HepG2 (cell line): Measurements from ENCODE around the gene TMEM14A. TPM values are rescaled to one million over a fixed set of nuclear protein-coding genes. Genes with fewer than 3 reads are reported as not detected.

Experiments
- ASH2L ChIP-seq: fragments of 300-600, 200-600 bp; sonication (generic); IDR thresholded peaks from 2 replicates; pipeline ENCODE4 v1.7.0; 2017; ENCODE audit warnings: low read depth, mild to moderate bottlenecking, moderate library complexity, mixed read lengths, low read length; ENCODE audit not compliant: insufficient read length
- ETV5 ChIP-seq: IDR thresholded peaks from 2 replicates; pipeline ENCODE4 v1.6.1; 2018; ENCODE audit warnings: missing biosample characterization, missing genetic modification reagents, inconsistent platforms, borderline replicate concordance
- FIP1L1 ChIP-seq: fragments of 200-400 bp; formaldehyde crosslinking; IDR thresholded peaks from 2 replicates; pipeline ENCODE4 v1.6.1; 2018; ENCODE audit warnings: low read depth, mild to moderate bottlenecking, low read length, moderate library complexity, borderline replicate concordance; ENCODE audit not compliant: insufficient read depth
- FOXA3 ChIP-seq: IDR thresholded peaks from 2 replicates; pipeline ENCODE4 v1.6.1; 2016; ENCODE audit warnings: missing genetic modification reagents, missing compliant biosample characterization
- GLI4 ChIP-seq: sonication (generic); formaldehyde crosslinking; IDR thresholded peaks from 2 replicates; pipeline ENCODE4 v1.5.1; 2020; ENCODE audit warnings: missing genetic modification reagents, mild to moderate bottlenecking, moderate library complexity, borderline replicate concordance
- HNF4G ChIP-seq, 2 experiments: sonication (generic) in 1 of 2; formaldehyde crosslinking in 1 of 2; IDR thresholded peaks; 2 replicates each; pipeline versions ENCODE4 v1.4.0 to v1.6.1; 2011 to 2020; ENCODE audit warnings: borderline replicate concordance in 2 of 2, low read depth in 2 of 2, mild to moderate bottlenecking in 2 of 2, low read length in 1 of 2, missing genetic modification reagents in 1 of 2, moderate library complexity in 1 of 2
- KDM5B ChIP-seq: sonication (generic); formaldehyde crosslinking; IDR thresholded peaks from 2 replicates; pipeline ENCODE4 v1.4.0; 2020; ENCODE audit warnings: missing genetic modification reagents, mild to moderate bottlenecking, borderline replicate concordance
- MIER2 ChIP-seq: IDR thresholded peaks from 2 replicates; pipeline ENCODE4 v1.6.1; 2016; ENCODE audit warnings: missing biosample characterization, missing genetic modification reagents
- MTA1 ChIP-seq: sonication (generic); formaldehyde crosslinking; IDR thresholded peaks from 2 replicates; pipeline ENCODE4 v1.4.0; 2020; ENCODE audit warnings: missing genetic modification reagents, mild to moderate bottlenecking, borderline replicate concordance
- MYNN ChIP-seq: sonication (generic); formaldehyde crosslinking; IDR thresholded peaks from 2 replicates; pipeline ENCODE4 v1.4.0; 2020; ENCODE audit warnings: mild to moderate bottlenecking, low read depth, missing genetic modification reagents
- POLR2A ChIP-seq, 2 experiments: IDR thresholded peaks; 2 replicates each; pipeline ENCODE4 v1.6.1; 2011; ENCODE audit warnings: low read depth in 2 of 2, low read length in 2 of 2, mild to moderate bottlenecking in 1 of 2, moderate library complexity in 1 of 2; ENCODE audit not compliant: insufficient read depth in 1 of 2
- POLR2G ChIP-seq: fragments of 200-400 bp; formaldehyde crosslinking; IDR thresholded peaks from 2 replicates; pipeline ENCODE4 v1.6.1; 2018; ENCODE audit warnings: mild to moderate bottlenecking, low read depth, low read length, moderate library complexity
- ZBTB20 ChIP-seq: sonication (generic); formaldehyde crosslinking; IDR thresholded peaks from 2 replicates; pipeline ENCODE4 v1.8.1; 2023; ENCODE audit warnings: missing genetic modification reagents, low read depth, mild to moderate bottlenecking, borderline replicate concordance
- ZNF205 ChIP-seq: IDR thresholded peaks from 2 replicates; pipeline ENCODE4 v1.6.1; 2018; ENCODE audit warnings: missing biosample characterization, missing genetic modification reagents
- ZNF275 ChIP-seq: sonication (generic); formaldehyde crosslinking; IDR thresholded peaks from 2 replicates; pipeline ENCODE4 v1.8.0; 2022; ENCODE audit warnings: missing genetic modification reagents, mild to moderate bottlenecking, inconsistent platforms, borderline replicate concordance
- ZNF501 ChIP-seq: sonication (generic); formaldehyde crosslinking; IDR thresholded peaks from 2 replicates; pipeline ENCODE4 v1.5.1; 2020; ENCODE audit warnings: mild to moderate bottlenecking, moderate library complexity, missing genetic modification reagents
- ZNF713 ChIP-seq: sonication (generic); formaldehyde crosslinking; IDR thresholded peaks from 2 replicates; pipeline ENCODE4 v1.4.0; 2020; ENCODE audit warnings: mild to moderate bottlenecking, missing genetic modification reagents
- ZNF720 ChIP-seq: sonication (generic); formaldehyde crosslinking; IDR thresholded peaks from 2 replicates; pipeline ENCODE4 v1.4.0; 2020; ENCODE audit warnings: missing genetic modification reagents
- polyA plus RNA-seq, 8 experiments: library from polyadenylated mRNA; depleted of rRNA in 3 of 8; stranded (reverse) in 7 of 8; unstranded in 1 of 8; fragments of >200 nt; fragmentation: Illumina TruSeq in 4 of 8; extraction: Trizol in 4 of 8; gene quantifications; 2 replicates each; pipeline versions ENCODE4 v1.2.1 to v1.2.3, GENCODE V29; 2011 to 2016; ENCODE audit warnings: low read depth in 4 of 8, missing spikeins in 1 of 8, mixed read lengths in 1 of 8; ENCODE audit not compliant: insufficient read depth in 1 of 8
- total RNA-seq, 5 experiments: library from RNA; depleted of rRNA; stranded (reverse); fragments of >200 nt; fragmentation: Illumina TruSeq; extraction: Trizol; gene quantifications; 2 replicates each; pipeline ENCODE4 v1.2.3, GENCODE V29; 2016; ENCODE audit warnings: low read depth in 1 of 5
- TF ChIP-seq, protein P1 (sequence below), 2 experiments: sonication (generic) in 1 of 2; formaldehyde crosslinking in 1 of 2; IDR thresholded peaks; 2 replicates each; pipeline versions ENCODE4 v1.5.1 to v1.6.1; 2011 to 2020; ENCODE audit warnings: borderline replicate concordance in 1 of 2, low read depth in 1 of 2, low read length in 1 of 2, mild to moderate bottlenecking in 1 of 2, missing genetic modification reagents in 1 of 2, moderate library complexity in 1 of 2
- TF ChIP-seq, protein P2 (sequence below): sonication (generic); formaldehyde crosslinking; IDR thresholded peaks from 2 replicates; pipeline ENCODE4 v1.8.0; 2022; ENCODE audit warnings: mild to moderate bottlenecking, missing genetic modification reagents
- TF ChIP-seq, protein P3 (sequence below): sonication (generic); formaldehyde crosslinking; IDR thresholded peaks from 2 replicates; pipeline ENCODE4 v1.4.0; 2020; ENCODE audit warnings: missing genetic modification reagents

Gene TMEM14A
- total and polyA plus RNA-seq, 2 of the 13 experiments (the other 11 are each of a cell fraction or from before 2014, with no cell fraction given) = 24.6 to 73.7 TPM

- TF ChIP-seq, protein P1, sequence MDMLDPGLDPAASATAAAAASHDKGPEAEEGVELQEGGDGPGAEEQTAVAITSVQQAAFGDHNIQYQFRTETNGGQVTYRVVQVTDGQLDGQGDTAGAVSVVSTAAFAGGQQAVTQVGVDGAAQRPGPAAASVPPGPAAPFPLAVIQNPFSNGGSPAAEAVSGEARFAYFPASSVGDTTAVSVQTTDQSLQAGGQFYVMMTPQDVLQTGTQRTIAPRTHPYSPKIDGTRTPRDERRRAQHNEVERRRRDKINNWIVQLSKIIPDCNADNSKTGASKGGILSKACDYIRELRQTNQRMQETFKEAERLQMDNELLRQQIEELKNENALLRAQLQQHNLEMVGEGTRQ (IDR thresholded peaks at IDR 0.05; ENCODE audit: low read depth, low read length) = no peak
- TF ChIP-seq, protein P1 (CRISPR knock-in tag; IDR thresholded peaks at IDR 0.05; ENCODE audit: borderline replicate concordance) = no peak
- TF ChIP-seq FOXA3 (CRISPR knock-in tag) (0 out of 2 replicates have a peak, but pooled peaks have one; percentile 11), GLI4 (CRISPR knock-in tag) (peak; percentile 8; the same call in 1 of the 2 replicates), MTA1 (peak; percentile 93), POLR2A (IDR thresholded peaks at IDR 0.05; ENCODE audit: insufficient read depth in 1 of 2, low read depth in 2 of 2, low read length in 2 of 2) (peak; percentile 96 to 98), MIER2 (CRISPR knock-in tag) (peak; percentile 75; the same call in 1 of the 2 replicates), ZNF720 (CRISPR knock-in tag) (no peak), ZNF713 (CRISPR knock-in tag) (no peak; the same call in 1 of the 2 replicates), MYNN (CRISPR knock-in tag) (no peak), HNF4G (IDR thresholded peaks at IDR 0.05; ENCODE audit: borderline replicate concordance, low read depth, low read length) (no peak; the same call in 1 of the 2 replicates), HNF4G (CRISPR knock-in tag; IDR thresholded peaks at IDR 0.05; ENCODE audit: borderline replicate concordance, low read depth) (no peak; the same call in 1 of the 2 replicates), KDM5B (CRISPR knock-in tag) (peak; percentile 82; the same call in 1 of the 2 replicates), FIP1L1 (peak; percentile 25; the same call in 1 of the 2 replicates), ZNF275 (no peak; the same call in none of the 2 replicates), ZBTB20 (CRISPR knock-in tag) (no peak; the same call in 1 of the 2 replicates), ZNF205 (CRISPR knock-in tag) (no peak; the same call in 1 of the 2 replicates), ETV5 (CRISPR knock-in tag) (no peak), ZNF501 (CRISPR knock-in tag) (peak; percentile 95), POLR2G (peak; percentile 100), ASH2L (peak; percentile 71)
- TF ChIP-seq, protein P2, sequence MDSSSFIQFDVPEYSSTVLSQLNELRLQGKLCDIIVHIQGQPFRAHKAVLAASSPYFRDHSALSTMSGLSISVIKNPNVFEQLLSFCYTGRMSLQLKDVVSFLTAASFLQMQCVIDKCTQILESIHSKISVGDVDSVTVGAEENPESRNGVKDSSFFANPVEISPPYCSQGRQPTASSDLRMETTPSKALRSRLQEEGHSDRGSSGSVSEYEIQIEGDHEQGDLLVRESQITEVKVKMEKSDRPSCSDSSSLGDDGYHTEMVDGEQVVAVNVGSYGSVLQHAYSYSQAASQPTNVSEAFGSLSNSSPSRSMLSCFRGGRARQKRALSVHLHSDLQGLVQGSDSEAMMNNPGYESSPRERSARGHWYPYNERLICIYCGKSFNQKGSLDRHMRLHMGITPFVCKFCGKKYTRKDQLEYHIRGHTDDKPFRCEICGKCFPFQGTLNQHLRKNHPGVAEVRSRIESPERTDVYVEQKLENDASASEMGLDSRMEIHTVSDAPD = peak; percentile 69; the same call in 1 of the 2 replicates
- TF ChIP-seq, protein P3, sequence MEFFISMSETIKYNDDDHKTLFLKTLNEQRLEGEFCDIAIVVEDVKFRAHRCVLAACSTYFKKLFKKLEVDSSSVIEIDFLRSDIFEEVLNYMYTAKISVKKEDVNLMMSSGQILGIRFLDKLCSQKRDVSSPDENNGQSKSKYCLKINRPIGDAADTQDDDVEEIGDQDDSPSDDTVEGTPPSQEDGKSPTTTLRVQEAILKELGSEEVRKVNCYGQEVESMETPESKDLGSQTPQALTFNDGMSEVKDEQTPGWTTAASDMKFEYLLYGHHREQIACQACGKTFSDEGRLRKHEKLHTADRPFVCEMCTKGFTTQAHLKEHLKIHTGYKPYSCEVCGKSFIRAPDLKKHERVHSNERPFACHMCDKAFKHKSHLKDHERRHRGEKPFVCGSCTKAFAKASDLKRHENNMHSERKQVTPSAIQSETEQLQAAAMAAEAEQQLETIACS (CRISPR knock-in tag) = no peak
Observed at GRCh38 chr6:52664186-52664990, 6.5 kb upstream of the TMEM14A start (continued).
